ENCODE measurements around the gene USP17L15.
"Not testable (repeated sequence)": the region's sequence is repeated elsewhere in the genome, so short reads cannot be mapped to it uniquely, and the experiment has no call there.

USP17L15 gene

DNA sequence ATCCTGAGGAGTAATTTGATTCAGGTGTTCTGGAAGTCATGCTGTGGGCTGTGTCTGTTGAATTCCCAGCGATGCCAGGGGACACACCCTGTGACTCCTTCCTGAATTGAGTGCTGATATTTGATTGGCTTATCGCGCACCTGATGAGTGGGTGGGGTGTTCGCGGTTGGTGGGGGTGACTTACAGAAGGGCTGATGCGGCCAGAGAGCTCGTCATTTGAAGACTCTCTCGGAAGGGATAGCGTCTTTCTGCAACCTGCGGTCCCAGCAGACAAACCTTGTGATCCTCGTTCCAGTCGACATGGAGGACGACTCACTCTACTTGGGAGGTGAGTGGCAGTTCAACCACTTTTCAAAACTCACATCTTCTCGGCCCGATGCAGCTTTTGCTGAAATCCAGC, at the start of gene USP17L15:
Gene USP17L15, plus strand, starts transcription at position 301 of the 400 bp plus-strand sequence. Its CDS starts 0 bp downstream, at position 301.
- FAIRE-seq: not testable (repeated sequence)

GRCh38 chr4:9210357-9210756, 23.8 kb upstream of the USP17L15 start, which contains the start of gene USP17L10:
USP17L10 (plus strand) TSS chr4:9210657; CDS start chr4:9210657, 0 bp downstream.
- not testable (repeated sequence) for FAIRE-seq

DNA sequence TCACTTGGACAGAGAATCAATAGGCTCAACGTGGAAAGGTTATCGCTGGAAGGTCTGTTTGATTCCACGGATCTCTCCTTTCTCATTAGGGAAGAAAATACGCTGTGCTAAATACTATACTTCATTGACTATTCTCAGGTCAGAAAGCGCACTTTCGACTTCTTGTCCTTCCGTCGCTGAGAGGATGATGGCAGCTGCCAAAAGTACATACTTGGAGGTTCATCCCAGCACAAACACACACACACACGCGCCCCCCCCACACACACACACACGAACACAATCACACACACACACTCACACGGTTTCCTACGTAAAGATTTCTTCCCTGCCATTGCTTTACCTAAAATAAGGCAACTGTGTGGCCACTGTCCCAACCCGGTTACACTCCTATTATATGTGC, 19.5 kb upstream of the USP17L15 start:
- FAIRE-seq: not testable (repeated sequence)

- FAIRE-seq: not testable (repeated sequence)
These were observed 19.1 kb upstream of the USP17L15 start, which contains the start of gene USP17L11 for GRCh38 chr4:9215105-9215504. USP17L11 (plus strand) TSS chr4:9215405; CDS start chr4:9215405, 0 bp downstream.

- not testable (repeated sequence) for FAIRE-seq
These were observed 14.3 kb upstream of the USP17L15 start, which contains the start of gene USP17L12 for GRCh38 chr4:9219852-9220251. USP17L12 (plus strand) TSS chr4:9220152; CDS start chr4:9220152, 0 bp downstream.

DNA sequence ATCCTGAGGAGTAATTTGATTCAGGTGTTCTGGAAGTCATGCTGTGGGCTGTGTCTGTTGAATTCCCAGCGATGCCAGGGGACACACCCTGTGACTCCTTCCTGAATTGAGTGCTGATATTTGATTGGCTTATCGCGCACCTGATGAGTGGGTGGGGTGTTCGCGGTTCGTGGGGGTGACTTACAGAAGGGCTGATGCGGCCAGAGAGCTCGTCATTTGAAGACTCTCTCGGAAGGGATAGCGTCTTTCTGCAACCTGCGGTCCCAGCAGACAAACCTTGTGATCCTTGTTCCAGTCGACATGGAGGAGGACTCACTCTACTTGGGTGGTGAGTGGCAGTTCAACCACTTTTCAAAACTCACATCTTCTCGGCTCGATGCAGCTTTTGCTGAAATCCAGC, 9.6 kb upstream of the USP17L15 start, which contains the start of gene USP17L13:
Gene USP17L13, plus strand, starts transcription at position 301 of the 400 bp plus-strand sequence. Its CDS starts 0 bp downstream, at position 301.
- FAIRE-seq: not testable (repeated sequence)

GRCh38 chr4:9230249-9230648, 3.9 kb upstream of the USP17L15 start:
- not testable (repeated sequence) for FAIRE-seq

GRCh38 chr4:9238461-9238860, 4.3 kb downstream of the USP17L15 start:
- not testable (repeated sequence) for FAIRE-seq

DNA sequence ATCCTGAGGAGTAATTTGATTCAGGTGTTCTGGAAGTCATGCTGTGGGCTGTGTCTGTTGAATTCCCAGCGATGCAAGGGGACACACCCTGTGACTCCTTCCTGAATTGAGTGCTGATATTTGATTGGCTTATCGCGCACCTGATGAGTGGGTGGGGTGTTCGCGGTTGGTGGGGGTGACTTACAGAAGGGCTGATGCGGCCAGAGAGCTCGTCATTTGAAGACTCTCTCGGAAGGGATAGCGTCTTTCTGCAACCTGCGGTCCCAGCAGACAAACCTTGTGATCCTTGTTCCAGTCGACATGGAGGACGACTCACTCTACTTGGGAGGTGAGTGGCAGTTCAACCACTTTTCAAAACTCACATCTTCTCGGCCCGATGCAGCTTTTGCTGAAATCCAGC, 9.4 kb downstream of the USP17L15 start, which contains the start of gene USP17L17:
Gene USP17L17, plus strand, starts transcription at position 301 of the 400 bp plus-strand sequence. Its CDS starts 0 bp downstream, at position 301.
- not testable (repeated sequence) for FAIRE-seq

DNA sequence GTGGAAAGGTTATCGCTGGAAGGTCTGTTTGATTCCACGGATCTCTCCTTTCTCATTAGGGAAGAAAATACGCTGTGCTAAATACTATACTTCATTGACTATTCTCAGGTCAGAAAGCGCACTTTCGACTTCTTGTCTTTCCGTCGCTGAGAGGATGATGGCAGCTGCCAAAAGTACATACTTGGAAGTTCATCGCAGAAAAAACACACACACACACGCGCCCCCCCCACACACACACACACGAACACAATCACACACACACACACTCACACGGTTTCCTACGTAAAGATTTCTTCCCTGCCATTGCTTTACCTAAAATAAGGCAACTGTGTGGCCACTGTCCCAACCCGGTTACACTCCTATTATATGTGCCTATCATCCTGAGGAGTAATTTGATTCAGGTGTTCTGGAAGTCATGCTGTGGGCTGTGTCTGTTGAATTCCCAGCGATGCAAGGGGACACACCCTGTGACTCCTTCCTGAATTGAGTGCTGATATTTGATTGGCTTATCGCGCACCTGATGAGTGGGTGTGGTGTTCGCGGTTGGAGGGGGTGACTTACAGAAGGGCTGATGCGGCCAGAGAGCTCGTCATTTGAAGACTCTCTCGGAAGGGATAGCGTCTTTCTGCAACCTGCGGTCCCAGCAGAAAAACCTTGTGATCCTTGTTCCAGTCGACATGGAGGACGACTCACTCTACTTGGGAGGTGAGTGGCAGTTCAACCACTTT, 13.9 kb downstream of the USP17L15 start, which contains the start of gene USP17L18:
Gene USP17L18, plus strand, starts transcription at position 678 of the 728 bp plus-strand sequence. Its CDS starts 0 bp downstream, at position 678.
- not testable (repeated sequence) for FAIRE-seq

DNA sequence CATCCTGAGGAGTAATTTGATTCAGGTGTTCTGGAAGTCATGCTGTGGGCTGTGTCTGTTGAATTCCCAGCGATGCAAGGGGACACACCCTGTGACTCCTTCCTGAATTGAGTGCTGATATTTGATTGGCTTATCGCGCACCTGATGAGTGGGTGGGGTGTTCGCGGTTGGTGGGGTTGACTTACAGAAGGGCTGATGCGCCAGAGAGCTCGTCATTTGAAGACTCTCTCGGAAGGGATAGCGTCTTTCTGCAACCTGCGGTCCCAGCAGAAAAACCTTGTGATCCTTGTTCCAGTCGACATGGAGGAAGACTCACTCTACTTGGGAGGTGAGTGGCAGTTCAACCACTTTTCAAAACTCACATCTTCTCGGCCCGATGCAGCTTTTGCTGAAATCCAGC, 18.9 kb downstream of the USP17L15 start, which contains the start of gene USP17L19:
Gene USP17L19, plus strand, starts transcription at position 301 of the 400 bp plus-strand sequence. Its CDS starts 0 bp downstream, at position 301.
- FAIRE-seq: not testable (repeated sequence)

DNA sequence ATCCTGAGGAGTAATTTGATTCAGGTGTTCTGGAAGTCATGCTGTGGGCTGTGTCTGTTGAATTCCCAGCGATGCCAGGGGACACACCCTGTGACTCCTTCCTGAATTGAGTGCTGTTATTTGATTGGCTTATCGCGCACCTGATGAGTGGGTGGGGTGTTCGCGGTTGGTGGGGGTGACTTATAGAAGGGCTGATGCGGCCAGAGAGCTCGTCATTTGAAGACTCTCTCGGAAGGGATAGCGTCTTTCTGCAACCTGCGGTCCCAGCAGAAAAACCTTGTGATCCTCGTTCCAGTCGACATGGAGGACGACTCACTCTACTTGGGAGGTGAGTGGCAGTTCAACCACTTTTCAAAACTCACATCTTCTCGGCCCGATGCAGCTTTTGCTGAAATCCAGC, 23.6 kb downstream of the USP17L15 start, which contains the start of gene USP17L20:
Gene USP17L20, plus strand, starts transcription at position 301 of the 400 bp plus-strand sequence. Its CDS starts 0 bp downstream, at position 301.
- not testable (repeated sequence) for FAIRE-seq

DNA sequence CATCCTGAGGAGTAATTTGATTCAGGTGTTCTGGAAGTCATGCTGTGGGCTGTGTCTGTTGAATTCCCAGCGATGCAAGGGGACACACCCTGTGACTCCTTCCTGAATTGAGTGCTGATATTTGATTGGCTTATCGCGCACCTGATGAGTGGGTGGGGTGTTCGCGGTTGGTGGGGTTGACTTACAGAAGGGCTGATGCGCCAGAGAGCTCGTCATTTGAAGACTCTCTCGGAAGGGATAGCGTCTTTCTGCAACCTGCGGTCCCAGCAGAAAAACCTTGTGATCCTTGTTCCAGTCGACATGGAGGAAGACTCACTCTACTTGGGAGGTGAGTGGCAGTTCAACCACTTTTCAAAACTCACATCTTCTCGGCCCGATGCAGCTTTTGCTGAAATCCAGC, 28.4 kb downstream of the USP17L15 start, which contains the start of gene USP17L21:
Gene USP17L21, plus strand, starts transcription at position 301 of the 400 bp plus-strand sequence. Its CDS starts 0 bp downstream, at position 301.
- FAIRE-seq: not testable (repeated sequence)

- not testable (repeated sequence) for FAIRE-seq
These were observed 33.1 kb downstream of the USP17L15 start, which contains the start of gene USP17L22 for GRCh38 chr4:9267319-9267718. USP17L22 (plus strand) TSS chr4:9267619; CDS start chr4:9267619, 0 bp downstream.

GRCh38 chr4:9271719-9272118, 37.5 kb downstream of the USP17L15 start:
- FAIRE-seq: not testable (repeated sequence)

All from colon (tissue), 2 donors.